K562 (cell line): ENCODE data around the gene CRTC3. TPM values are rescaled to one million over a fixed set of nuclear protein-coding genes. Genes with fewer than 3 reads are reported as not detected.

Experiments used
- ID3 ChIP-seq, 2 experiments: fragments of 250-450 bp in 1 of 2; fragments of 450-650 bp in 1 of 2; sonication (Bioruptor Pico) in 1 of 2; IDR thresholded peaks; 2 replicates each; pipeline versions ENCODE4 v1.6.1 to v1.8.0; 2016 to 2021; ENCODE audit warnings: mild to moderate bottlenecking in 2 of 2, moderate library complexity in 2 of 2, missing compliant biosample characterization in 1 of 2, missing genetic modification characterization in 1 of 2
- KDM1A ChIP-seq, 2 experiments: fragments of 450-650 bp; IDR thresholded peaks; 2 replicates each; pipeline ENCODE4 v1.6.1; 2016; ENCODE audit warnings: mild to moderate bottlenecking in 2 of 2
- MGA ChIP-seq: fragments of 450-650 bp; IDR thresholded peaks from 2 replicates; pipeline ENCODE4 v1.6.1; 2016; ENCODE audit warnings: mild to moderate bottlenecking, moderate library complexity
- MYBL2 ChIP-seq, 2 experiments: fragments of 450-650 bp in 1 of 2; sonication (generic) in 1 of 2; formaldehyde crosslinking in 1 of 2; IDR thresholded peaks; 2 replicates each; pipeline versions ENCODE4 v1.6.1 to v1.8.1; 2017 to 2022; ENCODE audit warnings: borderline replicate concordance in 1 of 2, inconsistent platforms in 1 of 2, low read depth in 1 of 2, mild to moderate bottlenecking in 1 of 2, missing genetic modification reagents in 1 of 2, moderate library complexity in 1 of 2
- THAP12 ChIP-seq: fragments of 250-450 bp; sonication (Bioruptor Pico); IDR thresholded peaks from 2 replicates; pipeline ENCODE4 v1.9.0; 2021; ENCODE audit warnings: mild to moderate bottlenecking, inconsistent platforms
- TRIM24 ChIP-seq, 2 experiments: fragments of 450-650 bp; IDR thresholded peaks; 2 replicates each; pipeline ENCODE4 v1.6.1; 2016
- ZNF239 ChIP-seq: fragments of 250-450 bp; sonication (Bioruptor Pico); IDR thresholded peaks from 2 replicates; pipeline ENCODE4 v1.4.0; 2020; ENCODE audit warnings: mild to moderate bottlenecking
- polyA plus RNA-seq, 8 experiments: library from polyadenylated mRNA; depleted of rRNA in 4 of 8; stranded (reverse) in 5 of 8; unstranded in 3 of 8; fragments of >200 nt; fragmentation: Nextera tagmentation in 2 of 8; fragmentation: Illumina TruSeq in 1 of 8; extraction: Ambion mirVana in 2 of 8; extraction: Trizol in 1 of 8; gene quantifications; 2 replicates each; pipeline versions ENCODE4 v1.2.1 to v1.2.3, GENCODE V29; 2011 to 2014; ENCODE audit warnings: inconsistent platforms in 1 of 8, missing spikeins in 1 of 8
- total RNA-seq, 7 experiments: library from RNA; depleted of rRNA in 6 of 7; stranded (reverse); fragments of >200 nt in 6 of 7; fragmentation: Illumina TruSeq in 2 of 7; extraction: Trizol in 2 of 7; gene quantifications; 2 replicates each; pipeline versions ENCODE4 v1.2.1 to v1.2.3, GENCODE V29; 2011 to 2021; ENCODE audit warnings: low replicate concordance in 1 of 7
- TF ChIP-seq, protein P1 (sequence below): fragments of 450-650 bp; IDR thresholded peaks from 2 replicates; pipeline ENCODE4 v1.6.1; 2016; ENCODE audit warnings: mild to moderate bottlenecking

CRTC3 gene
- total and polyA plus RNA-seq, 9 of the 15 experiments (the other 6 are each of a cell fraction or from before 2014, with no cell fraction given), result 1.2 to 19.0 (median 11.6) TPM

DNA sequence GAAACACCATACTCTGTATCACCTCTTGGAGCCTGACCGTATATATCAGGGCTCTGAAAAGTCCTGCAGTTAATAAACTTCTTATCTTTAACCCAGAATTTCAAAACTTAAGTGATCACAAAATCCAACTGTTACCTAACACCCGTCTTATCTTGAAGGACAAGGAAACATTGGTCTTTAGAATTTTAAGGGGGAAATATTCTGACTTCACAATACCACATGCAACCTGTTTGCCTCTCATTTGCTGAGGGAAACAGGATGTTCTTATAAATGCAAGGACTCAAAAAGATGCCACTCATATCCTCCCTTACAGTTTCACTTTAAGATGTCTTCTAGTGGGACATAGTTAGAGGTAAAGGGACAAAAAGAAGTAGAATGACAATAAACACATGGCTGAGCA, 67.9 kb downstream of the CRTC3 start (continued):
- TF ChIP-seq ID3 (CRISPR knock-in tag; IDR thresholded peaks at IDR 0.05), result no peak
- no peak for TF ChIP-seq ID3 (tag; IDR thresholded peaks at IDR 0.05)
- TF ChIP-seq TRIM24 (IDR thresholded peaks at IDR 0.05), result 0 out of 4 replicates have a peak, but pooled peaks of 1 of the 2 experiments have one; percentile 10
- TF ChIP-seq, protein P1, sequence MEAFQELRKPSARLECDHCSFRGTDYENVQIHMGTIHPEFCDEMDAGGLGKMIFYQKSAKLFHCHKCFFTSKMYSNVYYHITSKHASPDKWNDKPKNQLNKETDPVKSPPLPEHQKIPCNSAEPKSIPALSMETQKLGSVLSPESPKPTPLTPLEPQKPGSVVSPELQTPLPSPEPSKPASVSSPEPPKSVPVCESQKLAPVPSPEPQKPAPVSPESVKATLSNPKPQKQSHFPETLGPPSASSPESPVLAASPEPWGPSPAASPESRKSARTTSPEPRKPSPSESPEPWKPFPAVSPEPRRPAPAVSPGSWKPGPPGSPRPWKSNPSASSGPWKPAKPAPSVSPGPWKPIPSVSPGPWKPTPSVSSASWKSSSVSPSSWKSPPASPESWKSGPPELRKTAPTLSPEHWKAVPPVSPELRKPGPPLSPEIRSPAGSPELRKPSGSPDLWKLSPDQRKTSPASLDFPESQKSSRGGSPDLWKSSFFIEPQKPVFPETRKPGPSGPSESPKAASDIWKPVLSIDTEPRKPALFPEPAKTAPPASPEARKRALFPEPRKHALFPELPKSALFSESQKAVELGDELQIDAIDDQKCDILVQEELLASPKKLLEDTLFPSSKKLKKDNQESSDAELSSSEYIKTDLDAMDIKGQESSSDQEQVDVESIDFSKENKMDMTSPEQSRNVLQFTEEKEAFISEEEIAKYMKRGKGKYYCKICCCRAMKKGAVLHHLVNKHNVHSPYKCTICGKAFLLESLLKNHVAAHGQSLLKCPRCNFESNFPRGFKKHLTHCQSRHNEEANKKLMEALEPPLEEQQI, result peak; percentile 44; the same call in 1 of the 2 replicates
- TF ChIP-seq MGA, result 0 out of 2 replicates have a peak, but pooled peaks have one; percentile 44
- TF ChIP-seq ZNF239 (CRISPR knock-in tag), result peak; percentile 99
- TF ChIP-seq THAP12 (CRISPR knock-in tag), result no peak
- peak; percentile 41; the same call in 1 of the 2 replicates for TF ChIP-seq MYBL2 (IDR thresholded peaks at IDR 0.05; ENCODE audit: low read depth)
- no peak for TF ChIP-seq MYBL2 (CRISPR knock-in tag; IDR thresholded peaks at IDR 0.05; ENCODE audit: borderline replicate concordance)
- TF ChIP-seq KDM1A (IDR thresholded peaks at IDR 0.05), result 0 out of 4 replicates have a peak, but pooled peaks of 1 of the 2 experiments have one; percentile 12
- TF ChIP-seq, all 486 proteins: peak for 16
